ENCODE results near the gene COL13A1. TPM values are rescaled to one million over a fixed set of nuclear protein-coding genes. Genes with fewer than 3 reads are reported as not detected.

The COL13A1 gene
- total RNA-seq, 6 donors from 2014 or later, result 4.3 to 21.2 (median 10.4) TPM

DNA sequence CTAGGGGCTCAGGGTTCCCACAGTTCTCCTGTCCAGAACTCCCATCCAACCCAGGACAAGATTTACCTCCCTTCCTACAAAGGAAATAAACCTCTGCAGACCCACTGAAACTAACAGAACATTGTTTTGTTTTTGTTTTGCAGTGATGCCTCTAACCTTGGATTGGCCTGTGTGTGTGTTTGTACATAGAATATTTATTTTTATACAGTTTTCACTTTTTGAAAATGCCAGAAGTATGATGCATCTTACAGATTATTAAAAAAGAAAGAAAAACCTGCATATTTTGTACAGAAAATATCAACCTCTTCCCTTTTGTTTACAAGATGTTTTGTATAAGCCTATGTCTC, 156.8 kb downstream of the COL13A1 start:
- TF ChIP-seq POLR2A (IDR thresholded peaks at IDR 0.05), result no peak
- H3K27me3 ChIP-seq, result no peaks in the 10 kb centered on the region
- no peak overlapping the region for H3K4me3 ChIP-seq
- H3K27ac ChIP-seq, result no peak overlapping the region
- DNase-seq (no peak), ATAC-seq (ENCODE audit: low FRiP score in 2 of 2) (no peak)
- no peaks in the 10 kb centered on the region for H3K9me3 ChIP-seq
- H3K36me3 ChIP-seq, result no peaks in the 10 kb centered on the region
- peaks cover 0 to 6% (median 2%) of the 10 kb centered on the region in 4 donors for H3K4me1 ChIP-seq

GRCh38 chr10:69959911-69960310, 158.2 kb downstream of the COL13A1 start:
- WGBS, 2 donors, result 58 to 74% methylated on average over 8 of the region's 8 CpGs
- Histone ChIP-seq H3K27me3 (no peaks in the 10 kb centered on the region), H3K4me1 (peaks cover 0 to 6% (median 2%) of the 10 kb centered on the region in 4 donors), H3K27ac (peak overlapping the region in 2 of 4 donors; percentile 11 to 18), H3K36me3 (no peaks in the 10 kb centered on the region), H3K9me3 (no peaks in the 10 kb centered on the region), H3K4me3 (no peak overlapping the region)
- no peak for TF ChIP-seq EP300 (IDR thresholded peaks at IDR 0.05)
- TF ChIP-seq POLR2AphosphoS5 (IDR thresholded peaks at IDR 0.05), result no peak
- no peak for TF ChIP-seq CTCF (IDR thresholded peaks at IDR 0.05)
- TF ChIP-seq POLR2A (IDR thresholded peaks at IDR 0.05), result no peak
- DNase-seq (no peak), ATAC-seq (ENCODE audit: low FRiP score in 2 of 2) (peak in 1 of 2 donors; percentile 39)

- TF ChIP-seq POLR2A (IDR thresholded peaks at IDR 0.05) (no peak), EP300 (IDR thresholded peaks at IDR 0.05) (no peak), CTCF (IDR thresholded peaks at IDR 0.05) (no peak), POLR2AphosphoS5 (IDR thresholded peaks at IDR 0.05) (no peak)
- no peaks in the 10 kb centered on the region for H3K27me3 ChIP-seq
- DNase-seq, result no peak
- no peaks in the 10 kb centered on the region for H3K36me3 ChIP-seq
- ATAC-seq (ENCODE audit: low FRiP score in 2 of 2), result no peak
- H3K4me3 ChIP-seq, result no peak overlapping the region
- peak overlapping the region in 2 of 4 donors; percentile 18 to 22 for H3K27ac ChIP-seq
- H3K9me3 ChIP-seq, result no peaks in the 10 kb centered on the region
- 79 to 80% methylated on average over 4 of the region's 4 CpGs for WGBS, 2 donors
- H3K4me1 ChIP-seq, result peaks cover 0 to 6% (median 2%) of the 10 kb centered on the region in 4 donors
Measured at GRCh38 chr10:69960606-69960987, 158.9 kb downstream of the COL13A1 start.

DNA sequence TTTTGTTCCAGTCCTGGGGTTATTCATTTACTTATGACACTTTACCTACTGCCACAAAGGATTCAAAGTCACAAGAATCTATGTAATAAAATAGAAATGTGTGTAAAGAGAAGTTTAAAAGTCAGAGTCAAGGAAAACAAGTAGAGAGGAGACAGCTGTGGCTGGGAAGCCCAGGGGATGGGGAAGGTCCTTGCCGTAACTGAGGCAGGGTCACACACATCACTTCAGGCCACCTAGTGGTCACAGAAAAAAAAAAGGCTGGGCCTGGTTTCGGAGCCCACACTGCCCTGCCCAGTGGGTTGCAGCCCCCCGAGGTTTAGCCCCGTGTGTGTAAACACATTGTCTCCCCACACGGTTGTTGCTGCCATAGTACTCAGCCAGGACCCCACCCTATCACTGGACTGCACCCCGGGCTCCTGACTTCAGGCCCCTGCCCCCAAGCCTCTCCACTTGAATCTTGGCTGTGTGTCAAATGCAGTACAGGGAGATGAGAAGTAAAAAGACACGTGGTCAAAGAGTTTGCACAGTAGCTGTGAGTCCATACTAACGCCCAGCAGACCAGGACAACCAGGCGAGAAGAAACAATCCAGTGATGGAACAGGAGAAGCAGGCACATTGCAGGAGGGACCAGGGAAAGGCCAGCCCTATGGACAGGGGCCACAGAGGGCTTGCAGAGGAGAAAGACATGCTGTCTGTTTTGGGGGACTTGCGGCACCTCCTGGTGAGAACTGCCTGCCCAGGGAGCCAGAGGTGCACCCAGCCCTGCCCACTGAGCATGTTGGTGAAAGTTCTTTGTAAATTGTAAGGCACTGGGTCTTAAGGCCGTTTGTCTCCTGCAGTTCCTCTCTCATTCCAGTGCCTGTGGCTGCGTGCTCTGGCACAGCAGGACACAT, 159.5 kb downstream of the COL13A1 start:
- H3K4me3 ChIP-seq, result no peak overlapping the region
- 35 to 41% methylated on average over 10 to 12 of the region's 12 CpGs for WGBS, 2 donors
- H3K27ac ChIP-seq, result peak overlapping the region in 1 of 4 donors; percentile 22
- no peaks in the 10 kb centered on the region for H3K9me3 ChIP-seq
- no peaks in the 10 kb centered on the region for H3K36me3 ChIP-seq
- H3K4me1 ChIP-seq, result peaks cover 0 to 6% (median 2%) of the 10 kb centered on the region in 4 donors
- H3K27me3 ChIP-seq, result no peaks in the 10 kb centered on the region
- ATAC-seq (ENCODE audit: low FRiP score in 2 of 2) (no peak), DNase-seq (no peak)
- TF ChIP-seq POLR2AphosphoS5 (IDR thresholded peaks at IDR 0.05) (no peak), EP300 (IDR thresholded peaks at IDR 0.05) (no peak), CTCF (IDR thresholded peaks at IDR 0.05) (no peak), POLR2A (IDR thresholded peaks at IDR 0.05) (no peak)

DNA sequence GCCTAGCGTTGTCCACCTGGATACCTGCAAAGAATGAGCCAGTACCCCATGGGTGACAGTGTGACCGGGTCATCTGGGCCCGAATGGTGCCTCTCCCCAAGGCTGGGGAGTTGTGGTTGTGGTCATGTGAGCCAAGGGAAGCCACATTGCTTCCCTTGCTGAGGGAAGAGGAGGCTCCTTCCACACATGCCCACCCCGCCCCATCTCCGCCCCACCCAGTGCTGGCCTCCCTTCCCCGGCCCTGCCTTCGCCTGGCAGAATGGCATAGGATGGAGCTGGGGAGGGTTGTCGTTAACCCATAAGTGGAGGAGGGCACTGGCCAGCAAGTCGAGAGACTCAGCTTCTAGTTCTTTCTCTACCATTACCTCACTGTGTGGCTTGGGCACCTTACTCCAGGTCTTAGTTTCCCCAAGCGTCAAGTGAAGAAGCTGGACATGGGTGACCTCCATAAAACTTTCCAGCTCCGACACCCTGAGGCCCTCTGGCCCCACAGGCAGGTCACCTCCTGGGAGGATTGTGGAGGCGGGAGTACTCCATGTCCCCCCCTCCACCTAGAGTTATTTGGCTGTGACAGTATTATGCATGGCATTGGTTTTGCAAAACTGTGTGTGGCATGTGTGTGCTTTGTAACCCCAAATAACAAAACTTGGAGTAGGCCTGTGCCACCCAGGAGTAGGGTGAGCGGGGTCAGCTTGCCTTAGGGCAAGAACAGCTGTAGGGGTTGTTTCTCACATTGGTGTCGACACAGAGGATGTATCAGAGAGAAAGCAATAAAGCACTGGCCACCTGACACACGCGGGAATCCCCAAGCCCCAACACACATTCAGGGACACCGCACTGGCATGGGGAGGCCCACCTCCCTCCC, 160.4 kb downstream of the COL13A1 start:
- Histone ChIP-seq H3K27ac (no peak overlapping the region), H3K36me3 (no peaks in the 10 kb centered on the region), H3K9me3 (no peaks in the 10 kb centered on the region), H3K4me1 (peaks cover 0 to 6% (median 2%) of the 10 kb centered on the region in 4 donors), H3K27me3 (no peaks in the 10 kb centered on the region), H3K4me3 (no peak overlapping the region)
- TF ChIP-seq CTCF (IDR thresholded peaks at IDR 0.05), result no peak
- TF ChIP-seq EP300 (IDR thresholded peaks at IDR 0.05), result no peak
- TF ChIP-seq POLR2AphosphoS5 (IDR thresholded peaks at IDR 0.05), result no peak
- no peak for TF ChIP-seq POLR2A (IDR thresholded peaks at IDR 0.05)
- WGBS, 2 donors, result 72 to 77% methylated on average over 11 to 16 of the region's 17 CpGs
- ATAC-seq (ENCODE audit: low FRiP score in 2 of 2) (no peak), DNase-seq (no peak)

Measured in upper lobe of left lung (tissue), 6 donors.